Measurements from ENCODE around the gene HHATL. TPM values are rescaled to one million over a fixed set of nuclear protein-coding genes. Genes with fewer than 3 reads are reported as not detected.

The HHATL gene
- total and polyA plus RNA-seq, 4 donors, result 0.39 to 2.7 (median 0.62) TPM

- peak in 1 of 3 donors; percentile 5 for DNase-seq
Observed at GRCh38 chr3:42731476-42732195, 29.0 kb upstream of the HHATL start.

GRCh38 chr3:42730706-42731420, 28.3 kb upstream of the HHATL start:
- no peak for DNase-seq
- WGBS, 2 donors, result 84 to 90% methylated on average over 3 of the region's 3 CpGs
- H3K9ac ChIP-seq (ENCODE audit: insufficient read depth in 1 of 2, low read length in 2 of 2), result no peak overlapping the region
- ATAC-seq (ENCODE audit: insufficient read depth, low FRiP score), result no peak
- TF ChIP-seq, protein P1, sequence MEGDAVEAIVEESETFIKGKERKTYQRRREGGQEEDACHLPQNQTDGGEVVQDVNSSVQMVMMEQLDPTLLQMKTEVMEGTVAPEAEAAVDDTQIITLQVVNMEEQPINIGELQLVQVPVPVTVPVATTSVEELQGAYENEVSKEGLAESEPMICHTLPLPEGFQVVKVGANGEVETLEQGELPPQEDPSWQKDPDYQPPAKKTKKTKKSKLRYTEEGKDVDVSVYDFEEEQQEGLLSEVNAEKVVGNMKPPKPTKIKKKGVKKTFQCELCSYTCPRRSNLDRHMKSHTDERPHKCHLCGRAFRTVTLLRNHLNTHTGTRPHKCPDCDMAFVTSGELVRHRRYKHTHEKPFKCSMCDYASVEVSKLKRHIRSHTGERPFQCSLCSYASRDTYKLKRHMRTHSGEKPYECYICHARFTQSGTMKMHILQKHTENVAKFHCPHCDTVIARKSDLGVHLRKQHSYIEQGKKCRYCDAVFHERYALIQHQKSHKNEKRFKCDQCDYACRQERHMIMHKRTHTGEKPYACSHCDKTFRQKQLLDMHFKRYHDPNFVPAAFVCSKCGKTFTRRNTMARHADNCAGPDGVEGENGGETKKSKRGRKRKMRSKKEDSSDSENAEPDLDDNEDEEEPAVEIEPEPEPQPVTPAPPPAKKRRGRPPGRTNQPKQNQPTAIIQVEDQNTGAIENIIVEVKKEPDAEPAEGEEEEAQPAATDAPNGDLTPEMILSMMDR (IDR thresholded peaks at IDR 0.05; ENCODE audit: control extremely low read depth, extremely low read depth), result no peak
- H3K9me3 ChIP-seq (ENCODE audit: control insufficient read depth in 4 of 4, insufficient read depth in 3 of 4, low read length in 3 of 4), result no peaks in the 10 kb centered on the region
- H3K36me3 ChIP-seq (ENCODE audit: control insufficient read depth in 4 of 4, insufficient read depth in 4 of 4, low read length in 4 of 4), result no peaks in the 10 kb centered on the region
- peak overlapping the region in 1 of 2 donors; percentile 55 for H3K27ac ChIP-seq (ENCODE audit: low read depth in 1 of 2, low read length in 1 of 2)
- no peaks in the 10 kb centered on the region for H3K27me3 ChIP-seq (ENCODE audit: control insufficient read depth in 3 of 3, insufficient read depth in 3 of 3, low read length in 2 of 3)
- H3K4me1 ChIP-seq (ENCODE audit: control insufficient read depth in 5 of 5, insufficient read depth in 5 of 5, low read length in 5 of 5), result peaks cover 0 to 3% (median 0%) of the 10 kb centered on the region in 5 donors
- H3K4me3 ChIP-seq, result no peak overlapping the region

More at GRCh38 chr3:42731476-42732195, 29.0 kb upstream of the HHATL start:
- Histone ChIP-seq H3K4me3 (no peak overlapping the region), H3K27me3 (ENCODE audit: control insufficient read depth in 3 of 3, insufficient read depth in 3 of 3, low read length in 2 of 3) (no peaks in the 10 kb centered on the region), H3K4me1 (ENCODE audit: control insufficient read depth in 5 of 5, insufficient read depth in 5 of 5, low read length in 5 of 5) (peaks cover 0 to 3% (median 0%) of the 10 kb centered on the region in 5 donors), H3K9ac (ENCODE audit: insufficient read depth in 1 of 2, low read length in 2 of 2) (no peak overlapping the region), H3K9me3 (ENCODE audit: control insufficient read depth in 4 of 4, insufficient read depth in 3 of 4, low read length in 3 of 4) (no peaks in the 10 kb centered on the region), H3K27ac (ENCODE audit: low read depth in 1 of 2, low read length in 1 of 2) (no peak overlapping the region), H3K36me3 (ENCODE audit: control insufficient read depth in 4 of 4, insufficient read depth in 4 of 4, low read length in 4 of 4) (no peaks in the 10 kb centered on the region)
- no peak for ATAC-seq (ENCODE audit: insufficient read depth, low FRiP score)
- 85 to 91% methylated on average over 6 of the region's 6 CpGs for WGBS, 2 donors
- TF ChIP-seq, protein P1 (IDR thresholded peaks at IDR 0.05; ENCODE audit: control extremely low read depth, extremely low read depth), result no peak

- no peak for ATAC-seq (ENCODE audit: insufficient read depth, low FRiP score)
- WGBS, 2 donors, result 90 to 93% methylated on average over 11 of the region's 11 CpGs
Observed at GRCh38 chr3:42730294-42730693, 27.7 kb upstream of the HHATL start.

More at GRCh38 chr3:42730294-42730693, 27.7 kb upstream of the HHATL start:
- H3K27me3 ChIP-seq (ENCODE audit: control insufficient read depth in 3 of 3, insufficient read depth in 3 of 3, low read length in 2 of 3), result no peaks in the 10 kb centered on the region
- H3K9ac ChIP-seq (ENCODE audit: insufficient read depth in 1 of 2, low read length in 2 of 2), result no peak overlapping the region
- peaks cover 0 to 3% (median 0%) of the 10 kb centered on the region in 5 donors for H3K4me1 ChIP-seq (ENCODE audit: control insufficient read depth in 5 of 5, insufficient read depth in 5 of 5, low read length in 5 of 5)
- no peaks in the 10 kb centered on the region for H3K9me3 ChIP-seq (ENCODE audit: control insufficient read depth in 4 of 4, insufficient read depth in 3 of 4, low read length in 3 of 4)
- no peak overlapping the region for H3K4me3 ChIP-seq
- DNase-seq, result no peak
- peak overlapping the region in 1 of 2 donors; percentile 55 for H3K27ac ChIP-seq (ENCODE audit: low read depth in 1 of 2, low read length in 1 of 2)
- TF ChIP-seq, protein P1 (IDR thresholded peaks at IDR 0.05; ENCODE audit: control extremely low read depth, extremely low read depth), result no peak
- H3K36me3 ChIP-seq (ENCODE audit: control insufficient read depth in 4 of 4, insufficient read depth in 4 of 4, low read length in 4 of 4), result no peaks in the 10 kb centered on the region
